GM03348 (cell line): ENCODE measurements around the gene ZNF575.

ENCODE experiments used
- DNase-seq: peaks from one replicate; pipeline ENCODE4 v3.0.0; 2012; ENCODE audit warnings: low spot score

Gene ZNF575

DNA sequence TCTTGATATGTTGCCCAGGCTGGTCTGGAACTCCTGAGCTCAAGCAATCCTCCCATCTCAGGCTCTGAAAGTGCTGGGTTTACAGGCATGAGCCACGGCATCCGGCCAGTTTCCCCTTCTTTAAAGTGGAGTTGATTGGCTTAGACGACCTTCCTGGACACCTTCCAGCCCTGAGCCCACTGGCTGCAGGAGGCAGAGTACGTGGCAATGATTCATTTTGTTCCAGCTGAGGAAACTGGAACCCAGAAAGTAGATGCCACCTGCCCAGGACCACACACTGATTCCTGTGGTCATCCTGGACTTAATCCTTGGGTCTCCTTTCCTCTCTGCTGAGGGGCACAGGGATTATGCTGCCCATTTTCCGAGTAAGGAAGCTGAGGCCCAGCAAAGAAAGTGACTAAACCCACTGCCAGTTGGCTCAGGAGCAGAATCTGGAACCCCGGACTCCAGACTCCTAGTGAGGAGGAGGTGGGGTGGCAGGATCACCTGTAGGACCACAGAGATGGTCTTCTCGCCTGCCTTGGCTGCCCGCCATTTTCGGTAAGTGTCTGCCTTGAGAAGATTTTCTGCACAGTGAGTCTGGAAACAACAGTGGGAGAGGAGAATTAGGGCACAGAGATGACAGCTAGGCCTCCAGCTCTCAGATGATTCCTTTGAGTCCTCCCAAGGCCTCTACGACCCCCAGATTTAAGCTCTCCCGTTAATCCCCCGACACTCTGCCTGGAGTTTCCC, 41.6 kb downstream of the ZNF575 start:
- peak; percentile 16 for DNase-seq

DNA sequence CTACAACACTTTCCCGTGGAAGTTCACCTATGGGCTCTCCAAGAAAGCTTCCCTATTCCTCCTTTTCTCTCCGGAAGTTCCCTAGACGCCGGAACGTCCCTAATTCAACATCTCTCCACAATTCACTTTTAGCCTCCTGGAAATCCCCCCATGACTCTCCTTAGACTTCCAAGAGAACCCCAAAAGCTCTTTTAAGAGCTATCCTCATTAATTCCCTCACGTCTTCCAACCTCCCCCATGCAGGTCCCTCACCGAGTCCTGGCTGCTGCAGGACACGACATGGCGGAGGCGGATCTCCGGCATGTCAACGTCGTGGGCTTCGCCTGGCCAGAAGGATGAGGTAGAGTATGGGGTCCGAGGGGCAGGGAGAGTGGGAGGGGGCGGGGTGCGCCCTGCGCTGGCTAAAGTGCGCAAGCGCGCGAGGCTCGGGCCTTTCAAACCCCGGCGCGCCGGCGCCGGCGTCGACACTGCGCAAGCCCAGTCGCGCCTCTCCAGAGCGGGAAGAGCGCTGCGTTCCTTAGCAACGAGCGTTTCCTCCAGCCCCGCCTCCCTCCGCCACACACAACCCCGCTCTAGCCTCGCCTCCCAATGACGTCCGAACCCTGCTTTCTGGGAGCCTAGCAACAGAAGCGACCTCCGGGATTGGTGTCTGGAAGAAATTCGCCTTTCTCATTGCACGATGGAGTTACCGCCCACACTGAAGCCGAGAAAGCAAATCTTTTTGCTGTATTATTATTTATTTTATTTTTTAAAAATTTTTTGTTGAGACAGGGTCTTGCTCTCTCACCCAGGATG, 42.4 kb downstream of the ZNF575 start, which contains the start of the genes PINLYP and XRCC1:
PINLYP (plus strand) TSS at position 646 of the 795 bp plus-strand sequence. CDS start 1,391 bp downstream, outside the sequence.
XRCC1 (minus strand) TSS at position 372 of the 795 bp plus-strand sequence; CDS start at position 303, 69 bp downstream.
- DNase-seq: peak; percentile 98

- DNase-seq: no peak
These were observed 43.2 kb downstream of the ZNF575 start for GRCh38 chr19:43575955-43576878.

GRCh38 chr19:43578787-43579186, 45.8 kb downstream of the ZNF575 start:
- DNase-seq: no peak

DNA sequence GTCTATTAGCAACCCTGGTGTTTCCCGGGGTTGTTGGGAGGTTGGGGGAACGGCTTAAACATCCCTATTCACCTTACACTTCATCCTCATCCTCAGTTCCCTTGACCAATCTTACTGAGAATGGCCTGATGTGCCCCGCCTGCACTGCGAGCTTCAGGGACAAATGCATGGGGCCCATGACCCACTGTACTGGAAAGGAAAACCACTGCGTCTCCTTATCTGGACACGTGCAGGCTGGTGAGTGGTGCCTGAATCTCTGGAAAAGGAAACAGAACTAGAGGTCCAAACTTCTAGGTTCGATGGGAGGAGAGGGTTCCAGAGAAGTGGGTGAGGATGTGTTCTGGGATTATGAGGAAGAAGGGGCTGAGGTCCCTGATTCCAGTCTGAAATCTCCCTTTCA, 48.5 kb downstream of the ZNF575 start:
- DNase-seq: no peak

- DNase-seq: no peak
These were observed 49.5 kb downstream of the ZNF575 start for GRCh38 chr19:43582495-43582894.

DNA sequence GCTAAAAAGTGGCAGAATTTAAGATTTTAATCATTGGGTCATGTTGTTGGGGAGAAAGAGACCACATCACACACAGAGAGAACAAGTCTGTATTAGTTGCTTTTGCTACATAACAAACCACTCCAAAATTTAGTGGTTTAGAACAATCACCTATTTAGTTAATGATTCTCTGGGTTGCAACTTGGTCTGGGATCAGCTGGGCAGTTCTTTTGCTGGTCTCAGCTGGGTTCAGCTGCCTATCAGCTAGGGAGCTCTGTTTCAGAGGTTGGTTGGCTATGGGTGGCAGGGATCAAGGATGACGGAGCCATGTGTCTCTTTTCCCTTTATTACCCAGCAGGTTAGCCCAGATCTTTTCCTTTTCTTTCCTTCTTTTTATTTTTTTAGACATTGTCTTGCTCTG, 51.5 kb downstream of the ZNF575 start:
- no peak for DNase-seq
